Psoas muscle (tissue), 8 donors: ENCODE measurements around the gene RAD51B. TPM values are rescaled to one million over a fixed set of nuclear protein-coding genes. Genes with fewer than 3 reads are reported as not detected.

Source experiments
- ATAC-seq, 4 donors: fragments of 200-7000 bp; cut with Tn5 transposase; one replicate each; pipeline ENCODE4 v1.9.1; 2020; ENCODE audit warnings: moderate library complexity in 3 of 4, mild to moderate bottlenecking in 2 of 4
- DNase-seq, 2 donors: peaks; one replicate each; pipeline ENCODE4 v3.0.0-alpha.2; 2020
- H3K27ac ChIP-seq: fragments of 200-600 bp; one replicate; pipeline ENCODE4 v1.8.0; 2022
- H3K27me3 ChIP-seq, 3 donors: fragments of 200-600 bp in 1 of 3; one replicate each; pipeline versions ENCODE4 v1.6.1 to v1.8.0; 2013 to 2022; ENCODE audit warnings: low read length in 2 of 3, mild to moderate bottlenecking in 2 of 3, moderate library complexity in 1 of 3; ENCODE audit not compliant: insufficient read depth in 3 of 3
- H3K36me3 ChIP-seq, 2 donors: fragments of 200-600 bp in 1 of 2; one replicate each; pipeline versions ENCODE4 v1.6.1 to v1.8.0; 2013 to 2022; ENCODE audit warnings: low read depth in 1 of 2, mild to moderate bottlenecking in 1 of 2, moderate library complexity in 1 of 2; ENCODE audit not compliant: insufficient read depth in 1 of 2
- H3K4me1 ChIP-seq: fragments of 200-600 bp; one replicate; pipeline ENCODE4 v1.8.0; 2022
- H3K4me3 ChIP-seq: fragments of 200-600 bp; one replicate; pipeline ENCODE4 v1.8.0; 2022; ENCODE audit warnings: mild to moderate bottlenecking
- H3K9me3 ChIP-seq: fragments of 200-600 bp; one replicate; pipeline ENCODE4 v1.8.0; 2022
- CTCF ChIP-seq: fragments of 200-600 bp; IDR thresholded peaks from one replicate; pipeline ENCODE4 v1.8.0; 2022; ENCODE audit warnings: antibody characterized with exemption
- WGBS, 3 donors: extraction: QIAGEN DNeasy Blood & Tissue Kit; methylation state at CpG; one replicate each; pipeline versions ENCODE4 v1.1.6 to v1.1.7; 2013; 5-methylcytosine and 5-hydroxymethylcytosine counted together
- intact Hi-C, 2 donors: fragments of 100-400 bp; cut with DNase I; formaldehyde crosslinking; loops; one replicate each; pipeline versions ENCODE4 v1.11.0 to v1.14.2; 2022
- polyA plus RNA-seq, 3 donors: library from polyadenylated mRNA; stranded (reverse); fragments of 200-250 nt; gene quantifications; one replicate each; pipeline ENCODE4 v1.2.3, GENCODE V29; 2013
- total RNA-seq, 4 donors: library from RNA; stranded (reverse); fragmentation: NEBNext Ultra II Directional in 2 of 4; extraction: Animal tissue kit (Norgen Biotek cat#: 25700) in 2 of 4; gene quantifications; one replicate each; pipeline versions ENCODE4 v1.2.1 to v1.2.4, GENCODE V29; 2021 to 2023
- donor health status: healthy with polysubstance abuse.
- donor health status: DM: no; HTN: no; CAD: no; lungs with moderate emphysema.
- donor health status: Bipolar disorder and iron deficiency.
- donor health status: healthy.
- donor health status: DM: yes; HTN: yes; CAD: no.
- donor health status: DM: no; HTN: no; CAD: no.
- donor health status: DM: no; HTN: no; CAD: no.
- donor health status: DM: yes; HTN: yes; CAD: no.

The RAD51B gene
- total and polyA plus RNA-seq, 7 donors: 0.60 to 7.2 (median 2.2) TPM

GRCh38 chr14:68379510-68380328 lies 560.1 kb downstream of the RAD51B start:
- H3K27me3 ChIP-seq: no peaks in the 10 kb centered on the region
- no peak for ATAC-seq
- no peak for DNase-seq
- H3K36me3 ChIP-seq: no peaks in the 10 kb centered on the region
- 76 to 83% (median 82%) methylated on average over 8 of the region's 8 CpGs for WGBS, 3 donors
- no peak overlapping the region for H3K27ac ChIP-seq
- intact Hi-C loops: loop anchor here (5.0 to 10.0 kb wide), 2 partner anchors 403 to 435 kb away; no protein-coding TSS in a partner anchor
- H3K4me3 ChIP-seq: no peak overlapping the region
- no peaks in the 10 kb centered on the region for H3K9me3 ChIP-seq
- no peak for TF ChIP-seq CTCF
- peaks cover 32% of the 10 kb centered on the region for H3K4me1 ChIP-seq

GRCh38 chr14:68380329-68380741 lies 560.8 kb downstream of the RAD51B start:
- Histone ChIP-seq H3K9me3 (no peaks in the 10 kb centered on the region), H3K27ac (no peak overlapping the region), H3K4me3 (no peak overlapping the region), H3K4me1 (peaks cover 26% of the 10 kb centered on the region), H3K27me3 (no peaks in the 10 kb centered on the region), H3K36me3 (no peaks in the 10 kb centered on the region)
- intact Hi-C loops: no loop called here
- no peak for TF ChIP-seq CTCF
- 45 to 56% (median 45%) methylated on average over 1 of the region's 1 CpG for WGBS, 3 donors
- no peak for DNase-seq
- ATAC-seq: no peak

- Histone ChIP-seq H3K27me3 (no peaks in the 10 kb centered on the region), H3K4me1 (peaks cover 13% of the 10 kb centered on the region), H3K36me3 (no peaks in the 10 kb centered on the region), H3K27ac (peak overlapping the region; percentile 69), H3K9me3 (no peaks in the 10 kb centered on the region), H3K4me3 (no peak overlapping the region)
- no peak for TF ChIP-seq CTCF
- WGBS, 3 donors: 29 to 38% (median 34%) methylated on average over 6 of the region's 6 CpGs
- ATAC-seq (peak; percentile 85 to 93 (median 92)), DNase-seq (no peak)
- intact Hi-C loops: no loop called here
Measured at GRCh38 chr14:68384335-68384734, 564.8 kb downstream of the RAD51B start.

- H3K36me3 ChIP-seq: no peaks in the 10 kb centered on the region
- 34 to 42% (median 37%) methylated on average over 9 of the region's 9 CpGs for WGBS, 3 donors
- peaks cover 13% of the 10 kb centered on the region for H3K4me1 ChIP-seq
- no peak for TF ChIP-seq CTCF
- intact Hi-C loops: no loop called here
- DNase-seq: no peak
- peak overlapping the region; percentile 69 for H3K27ac ChIP-seq
- H3K27me3 ChIP-seq: no peaks in the 10 kb centered on the region
- ATAC-seq: peak; percentile 25 to 69 (median 50)
- no peaks in the 10 kb centered on the region for H3K9me3 ChIP-seq
- H3K4me3 ChIP-seq: no peak overlapping the region
Measured at GRCh38 chr14:68384881-68385280, 565.3 kb downstream of the RAD51B start.
